ENCODE data around the gene PITPNB. TPM values are rescaled to one million over a fixed set of nuclear protein-coding genes. Genes with fewer than 3 reads are reported as not detected.

The PITPNB gene
- total and polyA plus RNA-seq, 4 experiments from 2014 or later = 68.8 to 88.4 (median 74.4) TPM

- H3K36me3 Mint-ChIP-seq = peaks cover 37 to 81% of the 10 kb centered on the region in 2 donors
- ChIA-PET CTCF (ENCODE audit: partially characterized antibody) (interaction anchor here (0.9 to 14.4 kb wide), 7 partner anchors 8 to 122 kb away, joined by 3 to 188 read pairs (median 16); partner anchors contain the start of gene PITPNB), POLR2A (ENCODE audit: partially characterized antibody) (no interaction called here)
- intact Hi-C loops (cut with micrococcal nuclease) = loop anchor here (5.0 kb wide), 2 partner anchors 554 to 704 kb away; no protein-coding TSS in a partner anchor
- no peak for DNase-seq
- H3K4me3 Mint-ChIP-seq = no peak overlapping the region
- Histone ChIP-seq H3K27ac (ENCODE audit: low read depth, low read length) (no peak overlapping the region), H3K27me3 (ENCODE audit: insufficient read depth, low read length) (no peaks in the 10 kb centered on the region), H3K4me3 (ENCODE audit: low read length in 2 of 2) (no peak overlapping the region), H3K36me3 (ENCODE audit: insufficient read depth, low read length) (peaks cover 44% of the 10 kb centered on the region), H3K9me3 (ENCODE audit: control insufficient read depth in 1 of 2, low read length in 2 of 2) (no peaks in the 10 kb centered on the region), H3K4me1 (ENCODE audit: insufficient read depth, low read length) (no peaks in the 10 kb centered on the region)
- H3K9me3 Mint-ChIP-seq = no peaks in the 10 kb centered on the region
- peaks cover 0 to 4% (median 0%) of the 10 kb centered on the region in 4 donors for H3K4me1 Mint-ChIP-seq
- H3K27ac Mint-ChIP-seq = peak overlapping the region in 4 of 7 donors; percentile 0 to 28 (median 13)
- H3K27me3 Mint-ChIP-seq = no peaks in the 10 kb centered on the region
Observed at GRCh38 chr22:27888310-27888709, 30.7 kb downstream of the PITPNB start.

- Mint-ChIP-seq H3K9me3 (no peaks in the 10 kb centered on the region), H3K27ac (peak overlapping the region in 3 of 7 donors; percentile 19 to 65 (median 57)), H3K27me3 (no peaks in the 10 kb centered on the region), H3K4me3 (no peak overlapping the region), H3K36me3 (peaks cover 28 to 76% of the 10 kb centered on the region in 2 donors), H3K4me1 (peaks cover 0 to 3% (median 0%) of the 10 kb centered on the region in 4 donors)
- Histone ChIP-seq H3K4me3 (ENCODE audit: low read length in 2 of 2) (no peak overlapping the region), H3K9me3 (ENCODE audit: control insufficient read depth in 1 of 2, low read length in 2 of 2) (no peaks in the 10 kb centered on the region), H3K36me3 (ENCODE audit: insufficient read depth, low read length) (peaks cover 32% of the 10 kb centered on the region), H3K27ac (ENCODE audit: low read depth, low read length) (no peak overlapping the region), H3K4me1 (ENCODE audit: insufficient read depth, low read length) (no peaks in the 10 kb centered on the region), H3K27me3 (ENCODE audit: insufficient read depth, low read length) (no peaks in the 10 kb centered on the region)
- intact Hi-C loops (cut with micrococcal nuclease) = loop anchor here (2.0 to 5.0 kb wide), 3 partner anchors 32 to 706 kb away; partner anchors contain the start of gene PITPNB
- no peak for DNase-seq
- ChIA-PET CTCF (ENCODE audit: partially characterized antibody) (interaction anchor here (0.7 to 14.4 kb wide), 20 partner anchors 9 to 1207 kb away, joined by 3 to 188 read pairs (median 5); partner anchors contain the start of gene PITPNB), POLR2A (ENCODE audit: partially characterized antibody) (no interaction called here)
Observed at GRCh38 chr22:27886843-27887151, 32.3 kb downstream of the PITPNB start.

- POLR2A ChIA-PET (ENCODE audit: partially characterized antibody) = no interaction called here
- peak; percentile 30 to 49 (median 38) for DNase-seq
Observed at GRCh38 chr22:27885977-27886842, 32.8 kb downstream of the PITPNB start.

GRCh38 chr22:27883656-27884350 lies 35.3 kb downstream of the PITPNB start:
- peaks cover 14% of the 10 kb centered on the region for H3K36me3 ChIP-seq (ENCODE audit: insufficient read depth, low read length)
- no peak overlapping the region for H3K4me3 ChIP-seq (ENCODE audit: low read length in 2 of 2)
- H3K4me1 Mint-ChIP-seq = peaks cover 5 to 11% (median 7%) of the 10 kb centered on the region in 4 donors
- DNase-seq = no peak
- no peaks in the 10 kb centered on the region for H3K27me3 ChIP-seq (ENCODE audit: insufficient read depth, low read length)
- ChIA-PET CTCF (ENCODE audit: partially characterized antibody) (interaction anchor here (1.0 to 14.4 kb wide), 3 partner anchors 20 to 126 kb away, joined by 3 to 188 read pairs (median 3); partner anchors contain the start of gene PITPNB), POLR2A (ENCODE audit: partially characterized antibody) (no interaction called here)
- H3K4me3 Mint-ChIP-seq = no peak overlapping the region
- no peaks in the 10 kb centered on the region for H3K9me3 ChIP-seq (ENCODE audit: control insufficient read depth in 1 of 2, low read length in 2 of 2)
- H3K36me3 Mint-ChIP-seq = peaks cover 9 to 51% of the 10 kb centered on the region in 2 donors
- intact Hi-C loops (cut with micrococcal nuclease) = no loop called here
- H3K4me1 ChIP-seq (ENCODE audit: insufficient read depth, low read length) = no peaks in the 10 kb centered on the region
- H3K27me3 Mint-ChIP-seq = no peaks in the 10 kb centered on the region
- no peak overlapping the region for H3K27ac Mint-ChIP-seq
- H3K27ac ChIP-seq (ENCODE audit: low read depth, low read length) = no peak overlapping the region
- H3K9me3 Mint-ChIP-seq = no peaks in the 10 kb centered on the region

More at GRCh38 chr22:27885977-27886842, 32.8 kb downstream of the PITPNB start:
- no peak overlapping the region for H3K27ac ChIP-seq (ENCODE audit: low read depth, low read length)
- Mint-ChIP-seq H3K9me3 (no peaks in the 10 kb centered on the region), H3K36me3 (peaks cover 23 to 70% of the 10 kb centered on the region in 2 donors), H3K27ac (peak overlapping the region in 3 of 7 donors; percentile 19 to 65 (median 57)), H3K4me3 (no peak overlapping the region), H3K4me1 (peaks cover 0 to 3% (median 1%) of the 10 kb centered on the region in 4 donors), H3K27me3 (no peaks in the 10 kb centered on the region)
- intact Hi-C loops (cut with micrococcal nuclease) = loop anchor here (2.0 to 5.0 kb wide), 3 partner anchors 33 to 706 kb away; partner anchors contain the start of gene PITPNB
- H3K4me1 ChIP-seq (ENCODE audit: insufficient read depth, low read length) = no peaks in the 10 kb centered on the region
- H3K4me3 ChIP-seq (ENCODE audit: low read length in 2 of 2) = no peak overlapping the region
- H3K36me3 ChIP-seq (ENCODE audit: insufficient read depth, low read length) = peaks cover 27% of the 10 kb centered on the region
- CTCF ChIA-PET (ENCODE audit: partially characterized antibody) = interaction anchor here (0.6 to 14.4 kb wide), 22 partner anchors 9 to 1503 kb away, joined by 3 to 188 read pairs (median 4); partner anchors contain the start of gene PITPNB
- no peaks in the 10 kb centered on the region for H3K9me3 ChIP-seq (ENCODE audit: control insufficient read depth in 1 of 2, low read length in 2 of 2)
- no peaks in the 10 kb centered on the region for H3K27me3 ChIP-seq (ENCODE audit: insufficient read depth, low read length)

GRCh38 chr22:27882507-27883290 lies 36.4 kb downstream of the PITPNB start:
- peaks cover under 1% of the 10 kb centered on the region for H3K4me1 ChIP-seq (ENCODE audit: insufficient read depth, low read length)
- Mint-ChIP-seq H3K9me3 (no peaks in the 10 kb centered on the region), H3K36me3 (peaks cover 4 to 40% of the 10 kb centered on the region in 2 donors), H3K4me3 (no peak overlapping the region), H3K4me1 (peaks cover 7 to 11% (median 9%) of the 10 kb centered on the region in 4 donors), H3K27me3 (no peaks in the 10 kb centered on the region), H3K27ac (peak overlapping the region in 3 of 7 donors; percentile 25 to 57 (median 41))
- H3K9me3 ChIP-seq (ENCODE audit: control insufficient read depth in 1 of 2, low read length in 2 of 2) = no peaks in the 10 kb centered on the region
- H3K27me3 ChIP-seq (ENCODE audit: insufficient read depth, low read length) = no peaks in the 10 kb centered on the region
- no peak overlapping the region for H3K27ac ChIP-seq (ENCODE audit: low read depth, low read length)
- peaks cover 11% of the 10 kb centered on the region for H3K36me3 ChIP-seq (ENCODE audit: insufficient read depth, low read length)
- no peak overlapping the region for H3K4me3 ChIP-seq (ENCODE audit: low read length in 2 of 2)
- intact Hi-C loops (cut with micrococcal nuclease) = no loop called here
- POLR2A ChIA-PET (ENCODE audit: partially characterized antibody) = no interaction called here
- DNase-seq = no peak
- CTCF ChIA-PET (ENCODE audit: partially characterized antibody) = interaction anchor here (1.4 to 14.4 kb wide), 3 partner anchors 12 to 127 kb away, joined by 3 to 188 read pairs (median 18); no protein-coding TSS in a partner anchor

GRCh38 chr22:27881421-27881820 lies 37.6 kb downstream of the PITPNB start:
- Mint-ChIP-seq H3K4me3 (no peak overlapping the region), H3K4me1 (peaks cover 7 to 21% (median 16%) of the 10 kb centered on the region in 4 donors), H3K27me3 (no peaks in the 10 kb centered on the region), H3K27ac (no peak overlapping the region), H3K9me3 (no peaks in the 10 kb centered on the region), H3K36me3 (peaks cover 4 to 29% of the 10 kb centered on the region in 2 donors)
- peaks cover 11% of the 10 kb centered on the region for H3K36me3 ChIP-seq (ENCODE audit: insufficient read depth, low read length)
- ChIA-PET CTCF (ENCODE audit: partially characterized antibody) (interaction anchor here (0.7 to 14.4 kb wide), 11 partner anchors 8 to 139 kb away, joined by 3 to 188 read pairs (median 4); partner anchors contain the start of gene PITPNB), POLR2A (ENCODE audit: partially characterized antibody) (interaction anchor here (0.5 kb wide), 1 partner anchor 32 kb away, joined by 3 read pairs; no protein-coding TSS in a partner anchor)
- peaks cover 12% of the 10 kb centered on the region for H3K4me1 ChIP-seq (ENCODE audit: insufficient read depth, low read length)
- H3K27me3 ChIP-seq (ENCODE audit: insufficient read depth, low read length) = no peaks in the 10 kb centered on the region
- no peak overlapping the region for H3K27ac ChIP-seq (ENCODE audit: low read depth, low read length)
- intact Hi-C loops (cut with micrococcal nuclease) = no loop called here
- DNase-seq = no peak
- H3K9me3 ChIP-seq (ENCODE audit: control insufficient read depth in 1 of 2, low read length in 2 of 2) = no peaks in the 10 kb centered on the region
- no peak overlapping the region for H3K4me3 ChIP-seq (ENCODE audit: low read length in 2 of 2)
